SK-N-MC (cell line): ENCODE data around the gene FEV.

Experiments
- EZH2 ChIP-seq: fragments of 200-600 bp; sonication (generic); IDR thresholded peaks from one replicate; pipeline ENCODE4 v1.6.1; 2017; ENCODE audit warnings: antibody characterized with exemption
- FOXP2 ChIP-seq: optimal IDR thresholded peaks from 2 replicates; pipeline ENCODE3; 2011; ENCODE audit warnings: mild to moderate bottlenecking, moderate library complexity; ENCODE audit not compliant: insufficient read depth; ENCODE audit errors: extremely low read length, control extremely low read depth
- POLR2AphosphoS5 ChIP-seq: IDR thresholded peaks from 2 replicates; pipeline ENCODE4 v1.6.1; 2012; ENCODE audit warnings: mild to moderate bottlenecking, low read depth, low read length, borderline replicate concordance

DNA sequence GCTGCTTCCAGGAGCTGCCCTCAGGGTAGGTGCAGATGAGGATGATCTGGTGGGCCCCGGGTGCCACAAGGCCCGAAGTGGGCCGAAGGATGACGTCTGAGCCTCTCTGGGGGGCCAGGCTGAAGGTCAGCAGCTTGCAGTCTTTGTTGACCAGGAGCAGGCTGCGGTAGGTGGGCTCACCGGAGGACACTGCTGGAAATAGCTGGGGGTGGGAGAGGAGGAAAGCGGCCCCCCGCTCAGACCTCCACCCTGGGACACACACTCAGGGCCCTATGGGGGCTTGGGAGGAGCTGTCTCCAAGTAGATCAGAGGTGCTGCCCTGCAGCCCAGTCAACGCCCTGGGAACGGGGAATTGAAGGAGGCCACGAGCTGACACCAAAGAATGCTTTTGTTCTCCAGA, 39.1 kb upstream of the FEV start:
- no peak for TF ChIP-seq EZH2
- no peak for TF ChIP-seq POLR2AphosphoS5
- no peak for TF ChIP-seq FOXP2
